Epithelial cell of esophagus (primary cell): ENCODE data around the gene CFH.
A peak's percentile ranks its signal among the peaks of the same experiment; 100 is the strongest.

Experiments used
- DNase-seq: peaks from one replicate; pipeline ENCODE4 v3.0.0; 2010; ENCODE audit warnings: low read depth
- H3K4me3 ChIP-seq: 2 replicates; pipeline ENCODE4 v1.5.1; 2011; ENCODE audit warnings: mild to moderate bottlenecking, low read length, control low read depth
- CTCF ChIP-seq: IDR thresholded peaks from 2 replicates; pipeline ENCODE4 v1.5.1; 2011; ENCODE audit warnings: low read depth, mild to moderate bottlenecking, low read length, control low read depth, inconsistent platforms; ENCODE audit not compliant: insufficient read depth; ENCODE audit errors: missing control alignments

CFH gene

GRCh38 chr1:196651637-196652215 lies at the start of gene CFH:
Gene CFH, plus strand, starts transcription at chr1:196652043. Its CDS starts 75 bp downstream, at chr1:196652118.
- peak within 1 kb of the TSS; percentile 35 for H3K4me3 ChIP-seq
- DNase-seq: peak; percentile 55
- no peak for TF ChIP-seq CTCF

GRCh38 chr1:196603651-196604050 lies 48.2 kb upstream of the CFH start:
- H3K4me3 ChIP-seq: no peak overlapping the region
- no peak for DNase-seq
- no peak for TF ChIP-seq CTCF

GRCh38 chr1:196607981-196608380 lies 43.9 kb upstream of the CFH start:
- H3K4me3 ChIP-seq: peak overlapping the region; percentile 51
- TF ChIP-seq CTCF: no peak
- peak; percentile 1 for DNase-seq

GRCh38 chr1:196608390-196609369 lies 43.2 kb upstream of the CFH start, which contains the start of gene KCNT2:
Gene KCNT2, minus strand, starts transcription at chr1:196608440. Its CDS starts 131 bp downstream, at chr1:196608309.
- peak within 1 kb of the TSS; percentile 51 for H3K4me3 ChIP-seq
- peak; percentile 18 for TF ChIP-seq CTCF
- peak; percentile 35 for DNase-seq

- no peak for TF ChIP-seq CTCF
- H3K4me3 ChIP-seq: no peak overlapping the region
- no peak for DNase-seq
These were observed 42.5 kb upstream of the CFH start for GRCh38 chr1:196609370-196609737.

GRCh38 chr1:196611873-196612272 lies 40.0 kb upstream of the CFH start:
- no peak for DNase-seq
- H3K4me3 ChIP-seq: no peak overlapping the region
- TF ChIP-seq CTCF: no peak
